Breast epithelium (tissue), 4 donors: ENCODE data around the gene CTNNAL1. TPM values are rescaled to one million over a fixed set of nuclear protein-coding genes. Genes with fewer than 3 reads are reported as not detected.

Source experiments
- DNase-seq, 2 donors: peaks; one replicate each; pipeline ENCODE4 v3.0.0-alpha.2; 2019; ENCODE audit warnings: low spot score in 2 of 2
- H3K27ac ChIP-seq, 2 donors: fragments of 200-600 bp; sonication (generic) in 1 of 2; one replicate each; pipeline ENCODE4 v1.5.1; 2016 to 2019; ENCODE audit warnings: mild to moderate bottlenecking in 1 of 2
- H3K27me3 ChIP-seq, 2 donors: fragments of 200-600 bp; sonication (generic) in 1 of 2; one replicate each; pipeline versions ENCODE4 v1.5.1 to v1.6.0; 2017 to 2019; ENCODE audit warnings: control low read depth in 1 of 2, mild to moderate bottlenecking in 1 of 2
- H3K36me3 ChIP-seq: fragments of 200-600 bp; one replicate; pipeline ENCODE4 v1.5.1; 2019
- H3K4me1 ChIP-seq, 2 donors: fragments of 200-600 bp; sonication (generic); one replicate each; pipeline ENCODE4 v1.5.1; 2016 to 2019; ENCODE audit warnings: control low read depth in 1 of 2
- H3K4me3 ChIP-seq, 3 donors: fragments of 200-600 bp; sonication (generic); 1 replicate in 2 of 3; 2 replicates in 1 of 3; pipeline ENCODE4 v1.5.1; 2016 to 2019; ENCODE audit warnings: mild to moderate bottlenecking in 3 of 3, moderate library complexity in 2 of 3
- H3K9me3 ChIP-seq, 2 donors: fragments of 200-600 bp; sonication (generic) in 1 of 2; one replicate each; pipeline ENCODE4 v1.5.1; 2016 to 2019; ENCODE audit warnings: control low read depth in 1 of 2
- POLR2A ChIP-seq: fragments of 450-650 bp; IDR thresholded peaks from one replicate; pipeline ENCODE4 v1.6.1; 2016; ENCODE audit warnings: antibody characterized with exemption, mild to moderate bottlenecking, moderate library complexity
- POLR2AphosphoS5 ChIP-seq, 3 donors: sonication (generic); formaldehyde crosslinking; IDR thresholded peaks; one replicate each; pipeline ENCODE4 v1.6.1; 2017; ENCODE audit warnings: antibody characterized with exemption in 3 of 3
- intact Hi-C: fragments of 100-400 bp; cut with DNase I; formaldehyde crosslinking; loops from one replicate; pipeline ENCODE4 v1.15.1; 2023; ENCODE audit warnings: low total_unique reads
- total RNA-seq, 3 donors: library from RNA; depleted of rRNA; stranded (reverse); fragments of >200 nt; gene quantifications; one replicate each; pipeline ENCODE4 v1.1.0, GENCODE V29; 2016
- TF ChIP-seq, protein P1 (sequence below), 3 donors: fragments of 450-650 bp; IDR thresholded peaks; one replicate each; pipeline ENCODE4 v1.5.1; 2016 to 2017; ENCODE audit warnings: antibody characterized with exemption in 3 of 3, mild to moderate bottlenecking in 3 of 3, moderate library complexity in 3 of 3

The CTNNAL1 gene
- total RNA-seq, 3 donors from 2014 or later, result 25.0 to 29.2 (median 25.6) TPM

GRCh38 chr9:109003116-109003515 lies 10.2 kb downstream of the CTNNAL1 start:
- Histone ChIP-seq H3K4me1 (no peaks in the 10 kb centered on the region), H3K27ac (no peak overlapping the region), H3K9me3 (peaks cover 5 to 18% of the 10 kb centered on the region in 2 donors), H3K4me3 (no peak overlapping the region), H3K27me3 (no peaks in the 10 kb centered on the region), H3K36me3 (no peaks in the 10 kb centered on the region)
- intact Hi-C loops, result loop anchor here (10.0 kb wide), 1 partner anchor 112 kb away; the partner anchor contains the start of gene TMEM245
- TF ChIP-seq POLR2AphosphoS5 (IDR thresholded peaks at IDR 0.05) (no peak), POLR2A (no peak)
- DNase-seq, result no peak

DNA sequence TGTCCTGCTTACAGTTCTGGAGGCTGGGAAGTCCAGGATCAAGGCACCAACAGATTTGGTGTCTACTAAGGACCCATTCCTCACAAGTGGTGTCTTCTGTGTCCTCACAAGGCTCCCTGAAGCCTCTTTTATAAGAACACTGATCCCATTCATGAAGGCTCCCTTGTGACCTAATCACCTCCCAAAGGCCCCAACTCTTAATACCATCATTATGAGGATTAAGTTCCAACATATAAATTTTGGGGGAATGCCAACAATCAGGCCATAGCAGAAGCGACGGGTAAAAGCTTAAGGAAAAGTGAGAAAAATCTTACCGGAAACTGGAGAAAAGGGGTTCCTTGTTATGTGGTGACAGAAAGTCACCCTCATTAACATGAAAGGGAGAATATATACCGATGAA lies 11.2 kb downstream of the CTNNAL1 start:
- no peaks in the 10 kb centered on the region for H3K4me1 ChIP-seq
- H3K27me3 ChIP-seq, result no peaks in the 10 kb centered on the region
- H3K27ac ChIP-seq, result no peak overlapping the region
- TF ChIP-seq, protein P1, sequence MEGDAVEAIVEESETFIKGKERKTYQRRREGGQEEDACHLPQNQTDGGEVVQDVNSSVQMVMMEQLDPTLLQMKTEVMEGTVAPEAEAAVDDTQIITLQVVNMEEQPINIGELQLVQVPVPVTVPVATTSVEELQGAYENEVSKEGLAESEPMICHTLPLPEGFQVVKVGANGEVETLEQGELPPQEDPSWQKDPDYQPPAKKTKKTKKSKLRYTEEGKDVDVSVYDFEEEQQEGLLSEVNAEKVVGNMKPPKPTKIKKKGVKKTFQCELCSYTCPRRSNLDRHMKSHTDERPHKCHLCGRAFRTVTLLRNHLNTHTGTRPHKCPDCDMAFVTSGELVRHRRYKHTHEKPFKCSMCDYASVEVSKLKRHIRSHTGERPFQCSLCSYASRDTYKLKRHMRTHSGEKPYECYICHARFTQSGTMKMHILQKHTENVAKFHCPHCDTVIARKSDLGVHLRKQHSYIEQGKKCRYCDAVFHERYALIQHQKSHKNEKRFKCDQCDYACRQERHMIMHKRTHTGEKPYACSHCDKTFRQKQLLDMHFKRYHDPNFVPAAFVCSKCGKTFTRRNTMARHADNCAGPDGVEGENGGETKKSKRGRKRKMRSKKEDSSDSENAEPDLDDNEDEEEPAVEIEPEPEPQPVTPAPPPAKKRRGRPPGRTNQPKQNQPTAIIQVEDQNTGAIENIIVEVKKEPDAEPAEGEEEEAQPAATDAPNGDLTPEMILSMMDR (IDR thresholded peaks at IDR 0.05), result no peak
- TF ChIP-seq POLR2AphosphoS5 (IDR thresholded peaks at IDR 0.05), result no peak
- TF ChIP-seq POLR2A, result no peak
- no peak for DNase-seq
- intact Hi-C loops, result loop anchor here (10.0 kb wide), 1 partner anchor 113 kb away; the partner anchor contains the start of gene TMEM245
- no peak overlapping the region for H3K4me3 ChIP-seq
- H3K9me3 ChIP-seq, result peaks cover 5 to 18% of the 10 kb centered on the region in 2 donors
- H3K36me3 ChIP-seq, result no peaks in the 10 kb centered on the region

DNA sequence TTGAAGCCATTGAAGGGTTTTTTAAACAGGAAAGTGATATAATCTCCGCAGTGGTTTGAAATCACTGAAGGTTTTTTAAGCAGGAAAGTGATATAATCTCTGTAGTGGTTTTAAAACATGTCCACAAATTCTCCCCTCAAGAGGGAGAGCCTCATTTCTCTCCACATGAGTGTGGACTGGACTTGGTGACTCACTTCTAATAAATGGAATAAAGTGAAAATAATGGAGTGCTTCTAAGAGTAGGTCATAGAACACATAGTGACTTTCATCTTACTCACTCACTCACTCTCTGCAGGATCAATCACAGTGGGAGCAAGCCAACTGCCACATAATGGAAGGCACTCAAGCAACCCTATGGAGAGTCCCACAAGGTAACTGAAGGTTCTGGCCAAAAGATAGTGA lies 12.0 kb downstream of the CTNNAL1 start:
- no peaks in the 10 kb centered on the region for H3K4me1 ChIP-seq
- no peak overlapping the region for H3K4me3 ChIP-seq
- TF ChIP-seq POLR2A (no peak), POLR2AphosphoS5 (IDR thresholded peaks at IDR 0.05) (no peak)
- TF ChIP-seq, protein P1 (IDR thresholded peaks at IDR 0.05), result no peak
- intact Hi-C loops, result loop anchor here (10.0 kb wide), 1 partner anchor 114 kb away; the partner anchor contains the start of gene TMEM245
- H3K36me3 ChIP-seq, result no peaks in the 10 kb centered on the region
- peaks cover 5 to 18% of the 10 kb centered on the region in 2 donors for H3K9me3 ChIP-seq
- H3K27me3 ChIP-seq, result no peaks in the 10 kb centered on the region
- no peak for DNase-seq
- no peak overlapping the region for H3K27ac ChIP-seq

- no peak for DNase-seq
- Histone ChIP-seq H3K27me3 (no peaks in the 10 kb centered on the region), H3K36me3 (no peaks in the 10 kb centered on the region), H3K4me3 (no peak overlapping the region), H3K27ac (peak overlapping the region in 1 of 2 donors; percentile 50), H3K4me1 (no peaks in the 10 kb centered on the region), H3K9me3 (no peaks in the 10 kb centered on the region)
- intact Hi-C loops, result no loop called here
- TF ChIP-seq, protein P1 (IDR thresholded peaks at IDR 0.05), result no peak
- TF ChIP-seq POLR2A, result no peak
- no peak for TF ChIP-seq POLR2AphosphoS5 (IDR thresholded peaks at IDR 0.05)
These were observed 16.2 kb downstream of the CTNNAL1 start for GRCh38 chr9:108997112-108997511.

DNA sequence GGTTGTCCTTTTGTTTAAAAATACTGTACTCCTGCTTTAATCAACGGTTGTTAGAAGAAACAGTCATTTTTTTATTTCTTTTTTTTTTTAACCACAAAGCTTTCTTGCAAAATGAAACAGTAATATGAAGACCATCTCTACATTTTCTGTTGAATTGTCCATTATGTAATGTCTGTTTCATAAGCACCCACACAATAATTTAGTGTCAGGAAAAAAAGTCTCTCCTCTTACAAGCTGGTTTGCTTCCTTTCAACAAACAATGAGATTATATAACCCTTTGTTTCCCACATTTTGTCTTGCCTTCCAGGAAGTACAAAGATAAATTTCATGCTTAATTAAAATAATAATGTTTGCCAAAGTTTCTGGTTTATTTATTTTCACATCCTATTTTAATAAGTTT lies 16.7 kb downstream of the CTNNAL1 start:
- intact Hi-C loops, result no loop called here
- TF ChIP-seq POLR2A (no peak), POLR2AphosphoS5 (IDR thresholded peaks at IDR 0.05) (no peak)
- TF ChIP-seq, protein P1 (IDR thresholded peaks at IDR 0.05), result no peak
- no peak overlapping the region for H3K4me3 ChIP-seq
- H3K27ac ChIP-seq, result peak overlapping the region in 1 of 2 donors; percentile 50
- no peaks in the 10 kb centered on the region for H3K4me1 ChIP-seq
- no peak for DNase-seq
- H3K9me3 ChIP-seq, result no peaks in the 10 kb centered on the region
- no peaks in the 10 kb centered on the region for H3K36me3 ChIP-seq
- no peaks in the 10 kb centered on the region for H3K27me3 ChIP-seq

- peak overlapping the region; percentile 21 to 40 for H3K27ac ChIP-seq
- intact Hi-C loops, result no loop called here
These were observed 18.6 kb downstream of the CTNNAL1 start for GRCh38 chr9:108994695-108995094.

More at GRCh38 chr9:108994695-108995094, 18.6 kb downstream of the CTNNAL1 start:
- Histone ChIP-seq H3K4me3 (no peak overlapping the region), H3K9me3 (no peaks in the 10 kb centered on the region), H3K36me3 (no peaks in the 10 kb centered on the region), H3K4me1 (no peaks in the 10 kb centered on the region), H3K27me3 (no peaks in the 10 kb centered on the region)
- TF ChIP-seq POLR2A, result no peak
- TF ChIP-seq, protein P1 (IDR thresholded peaks at IDR 0.05), result no peak
- no peak for TF ChIP-seq POLR2AphosphoS5 (IDR thresholded peaks at IDR 0.05)
- DNase-seq, result no peak
